Endodermal cell (in vitro differentiated cells): ENCODE measurements around the gene RPH3AL. TPM values are rescaled to one million over a fixed set of nuclear protein-coding genes. Genes with fewer than 3 reads are reported as not detected.

ENCODE experiments used
- DNase-seq: peaks from one replicate; pipeline ENCODE4 v3.0.0-alpha.2; 2017
- H3K27ac ChIP-seq: 2 replicates; pipeline ENCODE4 v1.5.1; 2013; ENCODE audit warnings: mild to moderate bottlenecking, low read depth, low read length, moderate library complexity
- H3K27me3 ChIP-seq: 2 replicates; pipeline ENCODE4 v1.6.1; 2013; ENCODE audit warnings: mild to moderate bottlenecking, low read length, moderate library complexity; ENCODE audit not compliant: insufficient read depth, control insufficient read depth, poor library complexity, severe bottlenecking
- H3K36me3 ChIP-seq: 2 replicates; pipeline ENCODE4 v1.7.0; 2013; ENCODE audit warnings: mild to moderate bottlenecking, low read length, moderate library complexity; ENCODE audit not compliant: control insufficient read depth, insufficient read depth
- H3K4me1 ChIP-seq: one replicate; pipeline ENCODE4 v1.7.0; 2013; ENCODE audit warnings: low read length; ENCODE audit not compliant: control insufficient read depth, insufficient read depth
- H3K4me3 ChIP-seq: 2 replicates; pipeline ENCODE4 v1.5.1; 2013; ENCODE audit warnings: mild to moderate bottlenecking, low read length, moderate library complexity
- H3K9ac ChIP-seq: 2 replicates; pipeline ENCODE4 v1.6.1; 2013; ENCODE audit warnings: mild to moderate bottlenecking, low read length, moderate library complexity; ENCODE audit not compliant: poor library complexity, severe bottlenecking; ENCODE audit errors: extremely low read depth
- H3K9me3 ChIP-seq: 2 replicates; pipeline ENCODE4 v1.6.1; 2013; ENCODE audit warnings: mild to moderate bottlenecking, low read length, moderate library complexity; ENCODE audit not compliant: control insufficient read depth
- H3K27ac Mint-ChIP-seq: 2 replicates; pipeline ENCODE4 v1.8.0; 2020; ENCODE audit warnings: mixed read lengths
- H3K27me3 Mint-ChIP-seq: 2 replicates; pipeline ENCODE4 v1.8.0; 2021; ENCODE audit warnings: mild to moderate bottlenecking, mixed read lengths; ENCODE audit not compliant: insufficient read depth
- H3K36me3 Mint-ChIP-seq: 2 replicates; pipeline ENCODE4 v1.8.0; 2020; ENCODE audit warnings: low read depth, mixed read lengths
- H3K4me1 Mint-ChIP-seq: 2 replicates; pipeline ENCODE4 v1.8.0; 2020; ENCODE audit warnings: mixed read lengths
- H3K4me3 Mint-ChIP-seq: 2 replicates; pipeline ENCODE4 v1.8.0; 2020; ENCODE audit warnings: mild to moderate bottlenecking, moderate library complexity, mixed read lengths
- H3K9me3 Mint-ChIP-seq: 2 replicates; pipeline ENCODE4 v1.8.0; 2020; ENCODE audit warnings: mild to moderate bottlenecking, mixed read lengths
- WGBS, 2 experiments: methylation state at CpG; one replicate each; pipeline versions ENCODE4 v1.1.5 to v1.1.7; 2013; ENCODE audit warnings: missing lambda C conversion rate in 2 of 2, mixed read lengths in 1 of 2; ENCODE audit not compliant: insufficient coverage in 1 of 2, insufficient read length in 1 of 2; 5-methylcytosine and 5-hydroxymethylcytosine counted together
- total RNA-seq, 2 donors: library from RNA; stranded (reverse); fragmentation: NEBNext Ultra II Directional in 1 of 2; extraction: Animal tissue kit (Norgen Biotek cat#: 25700) in 1 of 2; gene quantifications; 2 replicates in 1 of 2; 3 replicates in 1 of 2; pipeline ENCODE4 v1.2.1, GENCODE V29; 2021
- TF ChIP-seq, protein P1 (sequence below): fragments of 200-600 bp; sonication (generic); conservative IDR thresholded peaks from 2 replicates; pipeline ENCODE4 v1.5.0; 2021; ENCODE audit warnings: antibody characterized with exemption, mild to moderate bottlenecking

RPH3AL gene
- total RNA-seq, 2 donors from 2014 or later, result 14.7 to 16.9 TPM

GRCh38 chr17:247767-248166 is 104.8 kb downstream of the RPH3AL start:
- Histone ChIP-seq H3K27me3 (no peaks in the 10 kb centered on the region), H3K9me3 (no peaks in the 10 kb centered on the region), H3K4me3 (no peak overlapping the region), H3K9ac (no peak overlapping the region), H3K36me3 (no peaks in the 10 kb centered on the region), H3K27ac (no peak overlapping the region), H3K4me1 (no peaks in the 10 kb centered on the region)
- H3K4me1 Mint-ChIP-seq, result no peaks in the 10 kb centered on the region
- H3K9me3 Mint-ChIP-seq, result no peaks in the 10 kb centered on the region
- WGBS, 2 experiments, result 70 to 75% methylated on average over 5 to 8 of the region's 8 CpGs
- H3K36me3 Mint-ChIP-seq, result peaks cover 6% of the 10 kb centered on the region
- no peaks in the 10 kb centered on the region for H3K27me3 Mint-ChIP-seq
- H3K4me3 Mint-ChIP-seq, result no peak overlapping the region
- no peak for DNase-seq
- H3K27ac Mint-ChIP-seq, result no peak overlapping the region
- TF ChIP-seq, protein P1, sequence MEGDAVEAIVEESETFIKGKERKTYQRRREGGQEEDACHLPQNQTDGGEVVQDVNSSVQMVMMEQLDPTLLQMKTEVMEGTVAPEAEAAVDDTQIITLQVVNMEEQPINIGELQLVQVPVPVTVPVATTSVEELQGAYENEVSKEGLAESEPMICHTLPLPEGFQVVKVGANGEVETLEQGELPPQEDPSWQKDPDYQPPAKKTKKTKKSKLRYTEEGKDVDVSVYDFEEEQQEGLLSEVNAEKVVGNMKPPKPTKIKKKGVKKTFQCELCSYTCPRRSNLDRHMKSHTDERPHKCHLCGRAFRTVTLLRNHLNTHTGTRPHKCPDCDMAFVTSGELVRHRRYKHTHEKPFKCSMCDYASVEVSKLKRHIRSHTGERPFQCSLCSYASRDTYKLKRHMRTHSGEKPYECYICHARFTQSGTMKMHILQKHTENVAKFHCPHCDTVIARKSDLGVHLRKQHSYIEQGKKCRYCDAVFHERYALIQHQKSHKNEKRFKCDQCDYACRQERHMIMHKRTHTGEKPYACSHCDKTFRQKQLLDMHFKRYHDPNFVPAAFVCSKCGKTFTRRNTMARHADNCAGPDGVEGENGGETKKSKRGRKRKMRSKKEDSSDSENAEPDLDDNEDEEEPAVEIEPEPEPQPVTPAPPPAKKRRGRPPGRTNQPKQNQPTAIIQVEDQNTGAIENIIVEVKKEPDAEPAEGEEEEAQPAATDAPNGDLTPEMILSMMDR, result no peak

DNA sequence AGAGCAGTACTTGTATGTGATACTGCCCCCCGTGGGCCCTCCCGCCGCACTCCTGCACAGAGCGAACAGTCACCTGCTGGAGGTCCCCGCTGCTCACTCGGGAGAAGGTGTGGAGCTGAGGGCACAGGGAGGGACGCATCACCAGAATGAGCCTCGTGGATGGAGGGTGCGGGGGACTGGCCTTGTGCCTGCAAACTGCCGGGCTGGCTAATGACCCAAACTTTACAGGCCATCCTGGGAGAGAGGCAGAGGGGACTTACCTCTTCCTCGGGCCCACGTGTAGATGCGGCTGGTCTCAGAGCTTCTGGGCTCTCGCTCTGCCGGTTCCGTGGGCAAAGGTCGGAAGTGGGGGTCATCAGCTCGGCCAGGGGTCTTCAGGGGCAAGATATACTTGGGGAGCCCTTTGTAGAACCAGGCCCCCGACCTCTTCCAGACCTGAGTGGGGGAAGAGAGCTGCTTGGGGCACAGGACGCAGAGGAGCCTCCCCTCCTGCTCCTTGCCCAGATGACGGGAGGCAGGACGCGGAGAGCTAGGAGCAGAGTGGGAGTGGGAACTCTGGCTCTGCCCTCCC is 105.7 kb downstream of the RPH3AL start:
- TF ChIP-seq, protein P1, result no peak
- Mint-ChIP-seq H3K9me3 (no peaks in the 10 kb centered on the region), H3K4me1 (no peaks in the 10 kb centered on the region), H3K36me3 (peaks cover 6% of the 10 kb centered on the region), H3K4me3 (no peak overlapping the region), H3K27ac (no peak overlapping the region), H3K27me3 (no peaks in the 10 kb centered on the region)
- no peaks in the 10 kb centered on the region for H3K9me3 ChIP-seq
- 90 to 91% methylated on average over 8 to 23 of the region's 23 CpGs for WGBS, 2 experiments
- H3K4me1 ChIP-seq, result no peaks in the 10 kb centered on the region
- no peak overlapping the region for H3K27ac ChIP-seq
- no peak overlapping the region for H3K4me3 ChIP-seq
- H3K9ac ChIP-seq, result no peak overlapping the region
- H3K36me3 ChIP-seq, result no peaks in the 10 kb centered on the region
- DNase-seq, result no peak
- H3K27me3 ChIP-seq, result no peaks in the 10 kb centered on the region

- TF ChIP-seq, protein P1, result no peak
- H3K36me3 Mint-ChIP-seq, result peaks cover 6% of the 10 kb centered on the region
- Histone ChIP-seq H3K4me3 (no peak overlapping the region), H3K36me3 (no peaks in the 10 kb centered on the region), H3K9me3 (no peaks in the 10 kb centered on the region), H3K27ac (no peak overlapping the region), H3K9ac (no peak overlapping the region), H3K27me3 (no peaks in the 10 kb centered on the region), H3K4me1 (no peaks in the 10 kb centered on the region)
- WGBS, 2 experiments, result 92% methylated on average over 2 to 14 of the region's 14 CpGs
- no peak overlapping the region for H3K27ac Mint-ChIP-seq
- H3K4me3 Mint-ChIP-seq, result no peak overlapping the region
- H3K9me3 Mint-ChIP-seq, result no peaks in the 10 kb centered on the region
- no peaks in the 10 kb centered on the region for H3K27me3 Mint-ChIP-seq
- no peaks in the 10 kb centered on the region for H3K4me1 Mint-ChIP-seq
- no peak for DNase-seq
These were observed 106.4 kb downstream of the RPH3AL start for GRCh38 chr17:246226-246625.
